RWPE2 (cell line): ENCODE results near the gene SCFD2.

Source experiments
- ATAC-seq: fragments of 200-7000 bp; cut with Tn5 transposase; 3 replicates; pipeline ENCODE4 v1.9.1; 2021; ENCODE audit warnings: low read depth
- DNase-seq: peaks from one replicate; pipeline ENCODE4 v3.0.0-alpha.2; 2020; ENCODE audit warnings: low spot score
- H3K27ac ChIP-seq: fragments of 450-650 bp; 2 replicates; pipeline ENCODE4 v1.5.1; 2017; ENCODE audit warnings: mild to moderate bottlenecking; ENCODE audit not compliant: poor library complexity, severe bottlenecking
- H3K27me3 ChIP-seq: fragments of 250-450 bp; sonication (Bioruptor Pico); 2 replicates; pipeline ENCODE4 v1.5.1; 2021; ENCODE audit warnings: mild to moderate bottlenecking, moderate library complexity; ENCODE audit not compliant: insufficient read depth, poor library complexity, severe bottlenecking
- H3K36me3 ChIP-seq: fragments of 250-450 bp; sonication (Bioruptor Pico); 2 replicates; pipeline ENCODE4 v1.5.1; 2020; ENCODE audit warnings: low read depth, mild to moderate bottlenecking, moderate library complexity
- H3K4me1 ChIP-seq: fragments of 250-450 bp; sonication (Bioruptor Pico); 2 replicates; pipeline ENCODE4 v1.5.1; 2021; ENCODE audit warnings: mild to moderate bottlenecking, moderate library complexity; ENCODE audit not compliant: insufficient read depth, poor library complexity, severe bottlenecking
- H3K4me3 ChIP-seq: fragments of 250-450 bp; sonication (Bioruptor Pico); 2 replicates; pipeline ENCODE4 v1.5.1; 2021; ENCODE audit warnings: mild to moderate bottlenecking, moderate library complexity; ENCODE audit not compliant: severe bottlenecking
- H3K9me3 ChIP-seq: fragments of 250-450 bp; sonication (Bioruptor Pico); 2 replicates; pipeline ENCODE4 v1.5.1; 2021; ENCODE audit warnings: mild to moderate bottlenecking, moderate library complexity; ENCODE audit not compliant: severe bottlenecking
- CTCF ChIP-seq: fragments of 450-650 bp; IDR thresholded peaks from one replicate; pipeline ENCODE4 v1.5.1; 2017; ENCODE audit warnings: mild to moderate bottlenecking, moderate library complexity; ENCODE audit not compliant: poor library complexity, severe bottlenecking

SCFD2 gene

DNA sequence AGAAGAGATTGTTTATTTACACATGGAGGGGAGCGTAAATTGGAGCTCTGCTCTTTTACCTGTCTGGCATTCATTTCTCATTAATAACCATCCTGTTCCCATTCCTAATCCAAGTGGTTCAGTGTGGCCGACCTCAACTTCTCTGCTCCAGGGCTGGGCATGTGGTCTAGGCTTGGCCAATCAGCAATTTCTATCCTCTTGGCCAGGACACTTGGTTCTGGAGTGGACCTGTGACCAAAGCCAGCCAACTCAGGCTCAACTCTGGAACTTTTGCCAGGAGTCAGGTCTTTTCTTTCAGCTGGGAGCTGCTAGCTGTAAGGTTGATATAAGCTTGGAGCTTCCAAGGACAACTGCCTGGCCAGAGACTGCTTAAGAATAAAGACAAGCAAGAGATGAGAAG, 519.4 kb downstream of the SCFD2 start:
- Histone ChIP-seq H3K36me3 (no peaks in the 10 kb centered on the region), H3K27me3 (no peaks in the 10 kb centered on the region), H3K9me3 (no peaks in the 10 kb centered on the region), H3K4me1 (no peaks in the 10 kb centered on the region), H3K27ac (no peak overlapping the region), H3K4me3 (no peak overlapping the region)
- no peak for TF ChIP-seq CTCF
- DNase-seq (no peak), ATAC-seq (no peak)

GRCh38 chr4:52844596-52844995, 521.3 kb downstream of the SCFD2 start:
- H3K36me3 ChIP-seq: no peaks in the 10 kb centered on the region
- no peaks in the 10 kb centered on the region for H3K27me3 ChIP-seq
- H3K4me3 ChIP-seq: no peak overlapping the region
- TF ChIP-seq CTCF: no peak
- DNase-seq (no peak), ATAC-seq (no peak)
- no peak overlapping the region for H3K27ac ChIP-seq
- H3K9me3 ChIP-seq: no peaks in the 10 kb centered on the region
- H3K4me1 ChIP-seq: no peaks in the 10 kb centered on the region

GRCh38 chr4:52843958-52844357, 521.9 kb downstream of the SCFD2 start:
- no peak for TF ChIP-seq CTCF
- Histone ChIP-seq H3K4me3 (no peak overlapping the region), H3K27ac (no peak overlapping the region), H3K27me3 (no peaks in the 10 kb centered on the region), H3K9me3 (no peaks in the 10 kb centered on the region), H3K4me1 (no peaks in the 10 kb centered on the region), H3K36me3 (no peaks in the 10 kb centered on the region)
- DNase-seq (no peak), ATAC-seq (no peak)

- Histone ChIP-seq H3K36me3 (no peaks in the 10 kb centered on the region), H3K27me3 (no peaks in the 10 kb centered on the region), H3K27ac (no peak overlapping the region), H3K4me1 (peaks cover 5% of the 10 kb centered on the region), H3K9me3 (no peaks in the 10 kb centered on the region), H3K4me3 (no peak overlapping the region)
- ATAC-seq (no peak), DNase-seq (no peak)
- TF ChIP-seq CTCF: no peak
Observed at GRCh38 chr4:52843351-52843750, 522.5 kb downstream of the SCFD2 start.

GRCh38 chr4:52842792-52843191, 523.1 kb downstream of the SCFD2 start:
- ATAC-seq (no peak), DNase-seq (no peak)

More at GRCh38 chr4:52842792-52843191, 523.1 kb downstream of the SCFD2 start:
- TF ChIP-seq CTCF: no peak
- Histone ChIP-seq H3K9me3 (no peaks in the 10 kb centered on the region), H3K4me3 (no peak overlapping the region), H3K4me1 (peaks cover 11% of the 10 kb centered on the region), H3K27me3 (no peaks in the 10 kb centered on the region), H3K36me3 (no peaks in the 10 kb centered on the region), H3K27ac (no peak overlapping the region)
